H9 (cell line): ENCODE measurements around the gene COL4A4. TPM values are rescaled to one million over a fixed set of nuclear protein-coding genes. Genes with fewer than 3 reads are reported as not detected.

Experiments used
- DNase-seq: peaks from one replicate; pipeline ENCODE4 v3.0.0-alpha.2; 2017
- H2AFZ ChIP-seq: one replicate; pipeline ENCODE4 v1.6.1; 2013; ENCODE audit warnings: mild to moderate bottlenecking, low read length, control low read depth, moderate library complexity
- H2AK5ac ChIP-seq: 2 replicates; pipeline ENCODE4 v1.6.1; 2013; ENCODE audit warnings: low read length, control low read depth, mixed read lengths; ENCODE audit not compliant: insufficient read length
- H2BK120ac ChIP-seq: one replicate; pipeline ENCODE4 v1.6.1; 2013; ENCODE audit warnings: low read depth, mild to moderate bottlenecking, low read length, control low read depth, inconsistent platforms; ENCODE audit not compliant: poor library complexity, severe bottlenecking
- H2BK12ac ChIP-seq: 2 replicates; pipeline ENCODE4 v1.6.1; 2013; ENCODE audit warnings: low read length, control low read depth, mixed read lengths, low read depth; ENCODE audit not compliant: insufficient read length
- H2BK15ac ChIP-seq: 2 replicates; pipeline ENCODE4 v1.6.1; 2013; ENCODE audit warnings: low read depth, low read length, control low read depth
- H2BK20ac ChIP-seq: one replicate; pipeline ENCODE4 v1.6.1; 2013; ENCODE audit warnings: low read depth, mild to moderate bottlenecking, low read length, control low read depth, inconsistent platforms; ENCODE audit not compliant: poor library complexity, severe bottlenecking
- H2BK5ac ChIP-seq: 2 replicates; pipeline ENCODE4 v1.6.1; 2013; ENCODE audit warnings: low read length, control low read depth, mixed read lengths; ENCODE audit not compliant: insufficient read length
- H3K14ac ChIP-seq: 2 replicates; pipeline ENCODE4 v1.6.1; 2013; ENCODE audit warnings: low read length, control low read depth; ENCODE audit not compliant: insufficient read depth
- H3K18ac ChIP-seq: 2 replicates; pipeline ENCODE4 v1.6.1; 2013; ENCODE audit warnings: low read depth, mild to moderate bottlenecking, mixed read lengths, low read length, control low read depth; ENCODE audit not compliant: insufficient read length
- H3K23ac ChIP-seq: 2 replicates; pipeline ENCODE4 v1.6.1; 2013; ENCODE audit warnings: low read length, control low read depth, mixed read lengths, low read depth; ENCODE audit not compliant: insufficient read length
- H3K23me2 ChIP-seq: 2 replicates; pipeline ENCODE4 v1.6.1; 2013; ENCODE audit warnings: low read depth, mild to moderate bottlenecking, mixed read lengths, low read length, control low read depth; ENCODE audit not compliant: insufficient read length, poor library complexity, severe bottlenecking
- H3K27ac ChIP-seq: 2 replicates; pipeline ENCODE4 v1.5.1; 2013; ENCODE audit warnings: low read length, control low read depth, mixed read lengths, low read depth; ENCODE audit not compliant: insufficient read length
- H3K27me3 ChIP-seq: 2 replicates; pipeline ENCODE4 v1.6.1; 2013; ENCODE audit warnings: low read length, control low read depth, inconsistent platforms; ENCODE audit not compliant: insufficient read depth
- H3K4ac ChIP-seq: 2 replicates; pipeline ENCODE4 v1.6.1; 2013; ENCODE audit warnings: low read depth, mild to moderate bottlenecking, control low read depth, inconsistent platforms, low read length, moderate library complexity
- H3K4me1 ChIP-seq: 2 replicates; pipeline ENCODE4 v1.6.1; 2013; ENCODE audit warnings: low read length, control low read depth, inconsistent platforms; ENCODE audit not compliant: insufficient read depth
- H3K4me2 ChIP-seq: 2 replicates; pipeline ENCODE4 v1.6.1; 2013; ENCODE audit warnings: low read length, control low read depth, mixed read lengths; ENCODE audit not compliant: insufficient read length, insufficient read depth
- H3K56ac ChIP-seq: 2 replicates; pipeline ENCODE4 v1.6.1; 2013; ENCODE audit warnings: low read depth, mild to moderate bottlenecking, mixed read lengths, low read length, control low read depth; ENCODE audit not compliant: insufficient read length
- H3K79me1 ChIP-seq: 2 replicates; pipeline ENCODE4 v1.6.1; 2013; ENCODE audit warnings: low read depth, mild to moderate bottlenecking, moderate library complexity, low read length, control low read depth, inconsistent platforms; ENCODE audit not compliant: insufficient read depth, poor library complexity, severe bottlenecking
- H3K79me2 ChIP-seq: 2 replicates; pipeline ENCODE4 v1.6.1; 2013; ENCODE audit warnings: low read length, control low read depth, inconsistent platforms; ENCODE audit not compliant: insufficient read depth
- H3K9ac ChIP-seq: 2 replicates; pipeline ENCODE4 v1.6.1; 2013; ENCODE audit warnings: low read length, control low read depth, mixed read lengths; ENCODE audit not compliant: insufficient read length; ENCODE audit errors: extremely low read depth
- H3K9me3 ChIP-seq: one replicate; pipeline ENCODE4 v1.6.1; 2013; ENCODE audit warnings: low read depth, low read length, inconsistent platforms; ENCODE audit not compliant: control insufficient read depth
- H3T11ph ChIP-seq: one replicate; pipeline ENCODE4 v1.6.1; 2013; ENCODE audit warnings: mild to moderate bottlenecking, low read length, control low read depth, inconsistent platforms
- H4K20me1 ChIP-seq: one replicate; pipeline ENCODE4 v1.6.1; 2013; ENCODE audit not compliant: control insufficient read depth, insufficient read length, insufficient read depth
- H4K5ac ChIP-seq: 2 replicates; pipeline ENCODE4 v1.6.1; 2013; ENCODE audit warnings: low read depth, mild to moderate bottlenecking, mixed read lengths, low read length, control low read depth; ENCODE audit not compliant: insufficient read length
- H4K8ac ChIP-seq: replicated peaks from 2 replicates; pipeline ENCODE4 v1.6.1; 2013; ENCODE audit warnings: low read length, control low read depth, mixed read lengths, low read depth; ENCODE audit not compliant: insufficient read length
- H4K91ac ChIP-seq: 2 replicates; pipeline ENCODE4 v1.6.1; 2013; ENCODE audit warnings: low read depth, mild to moderate bottlenecking, moderate library complexity, mixed read lengths, low read length, control low read depth; ENCODE audit not compliant: insufficient read length
- H3K27ac Mint-ChIP-seq, 3 experiments: 2 replicates in 2 of 3; 3 replicates in 1 of 3; pipeline ENCODE4 v1.8.0; 2020 to 2021; ENCODE audit warnings: mixed read lengths in 3 of 3, mild to moderate bottlenecking in 1 of 3, moderate library complexity in 1 of 3
- H3K27me3 Mint-ChIP-seq: 2 replicates; pipeline ENCODE4 v1.8.0; 2021; ENCODE audit warnings: low read depth, mild to moderate bottlenecking, moderate library complexity, mixed read lengths
- H3K36me3 Mint-ChIP-seq, 3 experiments: 2 replicates in 2 of 3; 3 replicates in 1 of 3; pipeline ENCODE4 v1.8.0; 2020 to 2021; ENCODE audit warnings: low read depth in 3 of 3, mixed read lengths in 3 of 3; ENCODE audit not compliant: insufficient read depth in 1 of 3
- H3K4me1 Mint-ChIP-seq, 2 experiments: 2 replicates each; pipeline ENCODE4 v1.8.0; 2020; ENCODE audit warnings: mixed read lengths in 2 of 2
- H3K4me3 Mint-ChIP-seq, 2 experiments: 2 replicates in 1 of 2; 3 replicates in 1 of 2; pipeline ENCODE4 v1.8.0; 2020 to 2021; ENCODE audit warnings: mild to moderate bottlenecking in 2 of 2, mixed read lengths in 2 of 2, moderate library complexity in 1 of 2
- H3K9me3 Mint-ChIP-seq, 2 experiments: 2 replicates in 1 of 2; 3 replicates in 1 of 2; pipeline ENCODE4 v1.8.0; 2020; ENCODE audit warnings: mild to moderate bottlenecking in 2 of 2, mixed read lengths in 2 of 2, moderate library complexity in 1 of 2
- WGBS: extraction: QIAGEN DNeasy Blood & Tissue Kit; methylation state at CpG from one replicate; pipeline ENCODE4 v1.1.7; 2013; ENCODE audit warnings: missing lambda C conversion rate, low lambda C conversion rate, mixed read lengths; ENCODE audit not compliant: insufficient read length; ENCODE audit errors: extremely low coverage; 5-methylcytosine and 5-hydroxymethylcytosine counted together
- total RNA-seq: library from RNA; stranded (reverse); gene quantifications from 2 replicates; pipeline ENCODE4 v1.2.1, GENCODE V29; 2021
- TF ChIP-seq, protein P1 (sequence below): fragments of 200-600 bp; sonication (generic); conservative IDR thresholded peaks from 3 replicates; pipeline ENCODE4 v1.8.0; 2021; ENCODE audit warnings: antibody characterized with exemption, mild to moderate bottlenecking

The COL4A4 gene
- total RNA-seq, 1 experiment from 2014 or later: 0.92 TPM

DNA sequence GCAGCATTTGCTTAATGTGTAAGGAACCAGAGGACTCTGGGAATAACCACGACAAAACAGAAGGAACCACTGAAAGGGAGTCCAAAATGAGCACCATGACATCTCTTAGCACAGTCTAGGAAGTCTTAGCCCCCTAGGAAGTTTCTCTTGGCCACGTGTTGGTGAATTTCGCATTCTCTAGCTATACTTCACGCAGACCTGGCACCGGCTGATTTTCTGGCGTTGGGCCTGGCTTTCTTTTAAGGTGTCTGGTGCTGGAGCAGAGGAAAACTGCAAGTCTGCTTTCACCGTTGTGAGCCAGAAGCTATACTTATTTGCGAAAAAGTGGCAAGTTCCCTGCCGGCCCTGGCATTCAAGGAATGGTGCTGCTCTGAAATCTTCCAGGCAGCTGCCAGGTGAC lies 156.9 kb downstream of the COL4A4 start:
- H4K20me1 ChIP-seq: no peaks in the 10 kb centered on the region
- no peak overlapping the region for H3K23ac ChIP-seq
- H2AFZ ChIP-seq: no peak overlapping the region
- no peak overlapping the region for H3K9ac ChIP-seq
- no peak overlapping the region for H3T11ph ChIP-seq
- Mint-ChIP-seq H3K27me3 (no peaks in the 10 kb centered on the region), H3K36me3 (peaks cover 0 to 2% (median 0%) of the 10 kb centered on the region in 3 experiments; a peak in 2 of 7 replicates), H3K9me3 (no peaks in the 10 kb centered on the region; a peak in 1 of 5 replicates), H3K4me1 (peaks cover 9 to 11% of the 10 kb centered on the region in 2 experiments), H3K27ac (peak overlapping the region in 1 of 3 experiments; percentile 37; a peak in 1 of 7 replicates), H3K4me3 (no peak overlapping the region)
- no peak overlapping the region for H2AK5ac ChIP-seq
- H2BK120ac ChIP-seq: no peak overlapping the region
- H3K4ac ChIP-seq: no peak overlapping the region
- H4K91ac ChIP-seq: no peak overlapping the region
- H3K79me1 ChIP-seq: no peaks in the 10 kb centered on the region
- no peak overlapping the region for H2BK5ac ChIP-seq
- H3K79me2 ChIP-seq: no peaks in the 10 kb centered on the region
- no peaks in the 10 kb centered on the region for H3K23me2 ChIP-seq
- H4K8ac ChIP-seq: no peak overlapping the region
- peak overlapping the region; percentile 25; the same call in 1 of the 2 replicates for H3K14ac ChIP-seq
- H3K4me1 ChIP-seq: peaks cover 3% of the 10 kb centered on the region; the same call in 1 of the 2 replicates
- no peaks in the 10 kb centered on the region for H3K9me3 ChIP-seq
- H3K4me2 ChIP-seq: no peak overlapping the region
- no peak overlapping the region for H3K56ac ChIP-seq
- H3K18ac ChIP-seq: no peak overlapping the region
- TF ChIP-seq, protein P1, sequence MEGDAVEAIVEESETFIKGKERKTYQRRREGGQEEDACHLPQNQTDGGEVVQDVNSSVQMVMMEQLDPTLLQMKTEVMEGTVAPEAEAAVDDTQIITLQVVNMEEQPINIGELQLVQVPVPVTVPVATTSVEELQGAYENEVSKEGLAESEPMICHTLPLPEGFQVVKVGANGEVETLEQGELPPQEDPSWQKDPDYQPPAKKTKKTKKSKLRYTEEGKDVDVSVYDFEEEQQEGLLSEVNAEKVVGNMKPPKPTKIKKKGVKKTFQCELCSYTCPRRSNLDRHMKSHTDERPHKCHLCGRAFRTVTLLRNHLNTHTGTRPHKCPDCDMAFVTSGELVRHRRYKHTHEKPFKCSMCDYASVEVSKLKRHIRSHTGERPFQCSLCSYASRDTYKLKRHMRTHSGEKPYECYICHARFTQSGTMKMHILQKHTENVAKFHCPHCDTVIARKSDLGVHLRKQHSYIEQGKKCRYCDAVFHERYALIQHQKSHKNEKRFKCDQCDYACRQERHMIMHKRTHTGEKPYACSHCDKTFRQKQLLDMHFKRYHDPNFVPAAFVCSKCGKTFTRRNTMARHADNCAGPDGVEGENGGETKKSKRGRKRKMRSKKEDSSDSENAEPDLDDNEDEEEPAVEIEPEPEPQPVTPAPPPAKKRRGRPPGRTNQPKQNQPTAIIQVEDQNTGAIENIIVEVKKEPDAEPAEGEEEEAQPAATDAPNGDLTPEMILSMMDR: no peak
- H3K27ac ChIP-seq: no peak overlapping the region
- no peak overlapping the region for H2BK12ac ChIP-seq
- no peak overlapping the region for H4K5ac ChIP-seq
- H2BK15ac ChIP-seq: no peak overlapping the region
- no peaks in the 10 kb centered on the region for H3K27me3 ChIP-seq
- H2BK20ac ChIP-seq: no peak overlapping the region
- WGBS: no CpG with 5 or more reads among the region's 9 CpGs
- DNase-seq: no peak
